MM.1S (cell line): Measurements from ENCODE around the gene CCDC88C.

Source experiments
- CTCF ChIP-seq: fragments of 300-600 bp; sonication (generic); IDR thresholded peaks from 2 replicates; pipeline ENCODE4 v1.5.1; 2016; ENCODE audit warnings: antibody characterized with exemption, low read length, mixed read lengths
- EZH2 ChIP-seq: fragments of 300-600 bp; sonication (generic); optimal IDR thresholded peaks from 2 replicates; pipeline ENCODE3; 2017; ENCODE audit warnings: low read depth, mild to moderate bottlenecking, antibody characterized with exemption, low read length, mixed read lengths

GRCh38 chr14:91394105-91395081 is 23.2 kb downstream of the CCDC88C start:
- TF ChIP-seq CTCF (no peak), EZH2 (no peak)
